ENCODE data around the gene MEF2C. TPM values are rescaled to one million over a fixed set of nuclear protein-coding genes. Genes with fewer than 3 reads are reported as not detected.

MEF2C gene
- total RNA-seq, 1 donor from 2014 or later = 54.2 TPM

GRCh38 chr5:88667496-88668201 is 215.3 kb downstream of the MEF2C start:
- intact Hi-C loops (cut with micrococcal nuclease) = no loop called here
- H3K27me3 ChIP-seq (ENCODE audit: low read depth) = peaks cover 100% of the 10 kb centered on the region
- no peaks in the 10 kb centered on the region for H3K36me3 ChIP-seq
- TF ChIP-seq CTCF (IDR thresholded peaks at IDR 0.05; ENCODE audit: borderline replicate concordance) = no peak
- H3K4me3 ChIP-seq = peak overlapping the region; percentile 50
- H3K9me3 ChIP-seq (replicated peaks) = no peaks in the 10 kb centered on the region
- H3K27ac ChIP-seq (replicated peaks) = no peak overlapping the region
- peaks cover 23% of the 10 kb centered on the region for H3K4me1 ChIP-seq
- DNase-seq = no peak
